GM19025 (cell line): ENCODE results near the gene FAM124A.

Experiments used
- ATAC-seq: cut with Tn5 transposase; IDR thresholded peaks from one replicate; pipeline ENCODE4 v1.9.1; 2021; ENCODE audit warnings: mild to moderate bottlenecking, low read depth, moderate library complexity; ENCODE audit not compliant: unreplicated experiment

FAM124A gene

DNA sequence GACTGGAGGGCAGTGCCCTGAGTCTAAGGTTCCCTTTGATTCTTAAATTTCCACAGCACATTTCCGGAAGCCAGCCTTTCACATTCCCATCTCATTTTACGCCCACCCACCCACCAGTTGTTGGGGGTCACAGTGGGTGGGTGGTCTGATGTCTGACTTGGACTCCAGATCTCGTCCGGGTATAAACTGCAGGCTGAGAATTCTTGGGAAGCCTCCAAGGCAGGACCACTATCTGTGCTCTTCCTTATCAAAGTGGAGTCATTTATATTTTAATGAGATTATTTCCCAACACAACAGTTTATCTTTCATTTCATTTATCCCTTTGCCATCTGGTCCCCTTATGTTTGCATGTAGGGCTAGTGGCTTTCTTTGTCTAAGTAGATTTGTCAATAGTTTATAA lies 3.6 kb upstream of the FAM124A start:
- no peak for ATAC-seq

DNA sequence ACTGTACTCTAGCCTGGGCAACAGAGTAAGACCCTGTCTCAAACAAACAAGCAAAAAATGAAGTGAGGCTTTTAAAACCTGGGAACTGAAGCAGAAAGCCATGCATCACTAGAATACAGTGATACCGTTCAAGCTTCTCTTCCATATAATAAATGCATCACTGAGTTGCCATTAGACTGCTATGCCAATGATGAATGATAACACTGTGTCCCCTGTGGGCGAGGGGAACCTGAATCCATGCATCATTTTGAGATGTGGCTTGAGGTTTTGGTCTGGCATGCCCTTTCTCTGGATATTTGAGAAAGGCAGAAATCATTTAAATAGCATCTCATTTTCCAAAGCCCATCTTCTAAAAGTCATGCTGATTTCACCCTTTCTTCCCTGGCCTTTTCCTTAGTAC lies 1.5 kb upstream of the FAM124A start:
- ATAC-seq, result no peak

DNA sequence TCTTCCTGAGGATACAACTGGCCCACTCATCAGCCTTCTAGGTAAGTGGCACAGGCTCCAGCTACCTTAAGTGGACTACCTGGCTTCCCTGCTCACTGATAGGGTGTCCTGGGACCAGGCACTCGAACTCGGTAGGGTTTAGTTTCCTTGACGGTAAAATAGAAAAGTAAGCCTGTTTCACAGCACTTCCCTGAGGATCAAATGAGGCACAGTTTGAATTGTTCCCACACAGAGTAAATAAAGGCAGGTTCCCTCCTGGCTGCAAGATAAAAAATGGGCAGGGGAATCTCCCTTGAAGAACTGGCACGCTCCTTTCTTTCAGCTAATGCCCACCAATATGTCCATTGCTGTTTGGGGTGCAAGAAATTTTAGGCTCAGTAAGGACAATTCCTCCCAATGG lies 1.1 kb upstream of the FAM124A start:
- ATAC-seq, result no peak

DNA sequence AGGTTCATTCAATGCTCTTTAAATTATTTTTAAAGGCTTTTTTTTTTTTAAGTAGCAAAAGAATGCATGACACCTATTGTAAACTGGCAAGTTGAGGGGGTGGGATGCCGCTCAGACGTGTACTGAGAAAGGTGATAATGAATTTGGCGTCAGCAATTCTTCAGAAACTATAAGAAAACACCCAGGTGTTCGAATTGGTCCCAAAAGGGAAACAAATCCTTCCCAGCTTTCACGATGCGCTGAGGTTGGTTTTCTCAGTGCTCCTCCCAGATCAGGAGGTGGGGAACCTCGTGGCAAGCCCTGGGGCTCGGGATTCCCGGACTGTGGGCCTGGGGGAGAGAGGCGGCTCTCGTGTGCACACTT lies 543 bp upstream of the FAM124A start:
- no peak for ATAC-seq

DNA sequence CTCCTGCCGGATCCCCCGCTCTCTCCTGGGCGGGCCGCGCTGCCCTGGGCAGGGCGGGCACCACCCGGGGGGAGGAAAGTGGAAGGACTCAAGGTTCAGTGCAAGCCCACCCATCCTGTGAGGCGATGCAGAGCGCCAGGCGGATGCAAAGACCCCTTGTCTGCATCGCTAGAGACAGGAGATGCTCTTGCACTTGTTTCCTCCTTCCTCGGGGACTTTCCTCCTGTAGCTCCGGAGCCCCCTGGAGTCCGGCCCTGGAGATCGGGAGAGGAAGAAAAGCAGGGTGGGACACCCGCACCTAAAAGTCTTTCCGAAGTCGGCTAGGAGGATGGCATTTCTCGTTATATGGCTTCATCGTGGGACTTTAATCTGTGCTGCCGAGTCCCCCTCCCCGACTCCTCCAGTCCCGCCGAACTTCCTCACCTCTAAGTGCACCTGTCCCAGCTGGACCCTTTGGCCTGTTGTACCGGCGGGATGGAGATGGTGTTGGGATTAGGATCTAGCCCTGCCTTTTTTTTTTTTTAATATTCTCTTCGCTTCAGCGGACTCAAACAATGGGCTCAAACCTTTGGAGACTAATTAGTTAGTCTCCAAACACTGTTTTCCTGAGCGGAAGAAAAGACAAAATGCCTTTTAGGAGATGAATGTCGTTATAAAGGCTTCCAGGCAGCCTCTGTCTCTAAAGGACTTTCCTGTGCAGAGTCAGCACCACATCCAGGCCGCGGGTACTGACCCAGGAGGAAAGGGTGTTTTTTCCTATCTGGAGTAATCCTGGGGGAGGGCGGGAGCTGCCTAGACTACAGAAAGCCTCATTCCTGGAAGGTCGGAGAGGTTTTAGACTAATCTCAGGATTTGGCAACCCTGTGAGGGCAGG lies 725 bp downstream of the FAM124A start:
- ATAC-seq, result no peak

DNA sequence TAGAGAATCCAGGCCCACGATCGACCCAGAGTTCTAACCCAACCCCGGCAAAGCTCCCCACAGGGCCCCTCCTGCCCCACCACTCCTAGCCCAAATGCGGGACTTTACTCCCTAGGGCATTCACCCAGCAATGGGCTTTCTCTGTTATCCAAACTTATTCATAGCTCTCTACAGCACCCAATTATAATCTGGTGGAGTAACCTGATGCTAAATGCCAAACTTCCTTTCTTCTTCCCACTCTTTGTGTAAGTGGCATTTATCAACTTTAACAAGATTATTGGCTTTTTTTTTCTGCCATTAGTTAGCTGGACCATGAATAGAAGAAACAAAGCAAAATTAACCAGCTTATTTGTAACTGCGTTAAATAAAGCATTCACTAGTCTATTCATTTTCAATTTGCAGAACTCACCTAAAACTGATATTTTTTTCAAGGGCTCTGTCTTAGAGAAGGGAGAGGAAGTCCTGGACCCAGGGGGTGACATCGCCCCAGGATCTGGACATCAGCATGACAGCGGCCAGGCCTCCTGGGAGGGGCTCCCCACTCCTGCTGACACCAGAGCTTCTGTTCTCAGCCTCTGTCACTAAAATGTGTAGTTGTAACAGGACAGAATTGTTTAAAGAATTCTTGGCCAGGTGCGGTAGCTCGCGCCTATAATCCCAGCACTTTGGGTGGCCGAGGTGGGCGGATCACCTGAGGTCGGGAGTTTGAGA lies 1.5 kb downstream of the FAM124A start:
- ATAC-seq, result no peak

DNA sequence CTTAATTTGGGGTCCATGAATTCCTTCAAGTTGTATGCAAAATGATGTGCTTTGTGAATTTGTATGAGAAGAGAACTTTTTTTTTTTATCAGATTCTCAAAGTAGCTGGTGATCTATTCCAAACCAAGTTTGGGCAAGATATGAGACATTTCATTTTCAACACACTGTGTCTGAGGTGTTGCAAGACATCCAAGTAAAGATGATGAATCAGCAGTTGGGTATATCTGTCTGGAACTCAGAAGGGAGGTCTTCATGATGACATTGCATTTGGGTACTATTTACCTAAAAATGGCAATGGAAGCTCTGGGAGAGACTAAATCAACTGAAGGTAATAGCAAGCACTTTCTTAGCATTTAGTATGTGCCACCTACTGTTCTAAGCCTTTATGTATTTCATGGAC lies 2.8 kb downstream of the FAM124A start:
- no peak for ATAC-seq

DNA sequence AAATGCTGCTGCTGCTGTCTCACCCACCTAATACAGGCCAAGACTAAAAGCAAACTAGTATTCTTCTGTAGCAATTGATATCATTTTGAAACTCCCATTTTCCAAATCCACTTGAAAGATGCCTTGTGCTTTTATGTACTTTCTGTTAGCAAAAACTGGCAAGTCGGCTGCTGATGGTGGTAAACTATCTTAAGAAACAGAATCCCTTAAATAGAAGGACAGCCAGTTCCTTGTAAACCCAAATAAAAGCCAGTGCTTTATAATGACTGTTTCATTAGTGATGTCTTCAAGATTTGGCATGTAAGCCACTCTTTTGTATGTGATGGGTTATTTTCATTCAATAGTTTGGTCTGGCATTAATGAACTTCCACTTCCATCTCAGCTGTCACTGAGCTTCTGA lies 5.2 kb downstream of the FAM124A start:
- no peak for ATAC-seq

DNA sequence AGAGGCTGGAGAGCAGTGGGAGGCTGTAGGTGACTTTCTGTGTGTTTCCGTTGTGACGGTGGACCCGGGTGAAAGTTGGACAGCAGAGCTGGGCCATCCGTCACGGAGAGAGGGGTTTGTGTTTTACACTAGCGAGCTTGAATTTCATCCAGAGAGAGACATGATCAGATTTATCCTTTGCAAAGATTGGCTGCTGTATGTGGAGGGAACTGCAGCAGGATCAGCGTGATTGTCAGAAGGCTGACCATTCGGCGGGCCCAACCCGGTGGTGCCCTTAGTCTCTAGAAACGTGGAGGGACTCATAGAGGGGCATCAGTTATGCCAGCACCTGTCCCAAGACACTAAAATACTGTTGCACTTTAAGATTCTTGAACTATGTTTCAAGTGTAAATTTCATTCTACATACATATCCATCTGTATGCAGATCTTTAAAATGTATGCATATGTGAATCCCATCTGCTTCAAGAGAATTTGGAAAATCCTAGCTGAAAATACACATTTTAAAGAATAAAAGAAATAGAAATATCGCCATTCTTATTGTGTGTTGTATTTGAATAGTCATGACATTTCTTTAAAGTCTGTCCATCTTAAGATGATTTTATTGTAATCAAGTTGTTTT lies 7.0 kb downstream of the FAM124A start:
- no peak for ATAC-seq

DNA sequence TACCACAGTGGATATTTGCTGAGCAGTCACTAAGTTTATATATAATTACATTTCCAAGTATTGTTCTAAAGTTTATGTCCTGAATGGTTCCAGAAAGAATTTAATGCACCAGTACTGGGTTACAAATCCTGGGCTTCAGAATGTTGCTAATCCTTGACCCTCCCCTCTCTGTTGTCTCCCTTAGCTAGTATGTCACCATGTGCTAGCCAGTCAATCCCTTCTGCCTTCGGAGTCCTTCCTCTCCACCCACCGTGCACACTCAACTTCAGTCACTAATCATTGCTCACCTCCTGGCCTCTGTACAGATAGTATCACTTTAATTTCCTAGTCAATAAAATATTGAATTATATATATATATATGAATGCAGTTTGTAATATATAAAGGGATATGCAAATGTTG lies 7.5 kb downstream of the FAM124A start:
- no peak for ATAC-seq

DNA sequence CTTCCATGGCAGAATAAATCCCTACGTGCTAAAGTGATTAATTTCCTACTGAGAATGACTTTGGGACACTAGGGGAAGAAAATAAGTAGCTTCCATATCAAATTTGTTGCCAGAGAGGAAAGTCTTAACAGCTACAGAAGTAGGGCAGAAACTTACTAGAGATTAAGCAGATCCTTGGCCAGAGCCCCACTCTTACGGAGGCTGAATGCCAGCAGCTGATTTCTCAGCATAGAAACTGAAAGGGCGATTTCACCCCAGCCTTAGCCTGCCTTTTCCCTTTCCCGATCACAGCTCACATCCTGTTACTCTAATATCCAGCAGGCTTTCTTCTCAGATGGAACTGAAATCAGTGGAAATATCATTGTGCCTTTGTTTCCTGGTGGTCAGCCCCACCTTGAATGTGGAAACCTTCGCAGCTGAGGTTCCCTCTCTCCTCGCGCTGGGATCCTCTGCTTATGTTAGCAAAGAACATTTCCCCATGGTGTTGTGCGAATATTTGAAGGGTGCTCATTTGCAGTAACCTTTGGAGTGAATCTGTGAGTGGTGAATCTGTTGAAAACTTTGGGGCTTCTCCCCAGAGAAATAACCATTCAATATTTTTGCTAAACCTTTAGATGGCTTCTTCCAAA lies 8.4 kb downstream of the FAM124A start:
- ATAC-seq, result no peak

DNA sequence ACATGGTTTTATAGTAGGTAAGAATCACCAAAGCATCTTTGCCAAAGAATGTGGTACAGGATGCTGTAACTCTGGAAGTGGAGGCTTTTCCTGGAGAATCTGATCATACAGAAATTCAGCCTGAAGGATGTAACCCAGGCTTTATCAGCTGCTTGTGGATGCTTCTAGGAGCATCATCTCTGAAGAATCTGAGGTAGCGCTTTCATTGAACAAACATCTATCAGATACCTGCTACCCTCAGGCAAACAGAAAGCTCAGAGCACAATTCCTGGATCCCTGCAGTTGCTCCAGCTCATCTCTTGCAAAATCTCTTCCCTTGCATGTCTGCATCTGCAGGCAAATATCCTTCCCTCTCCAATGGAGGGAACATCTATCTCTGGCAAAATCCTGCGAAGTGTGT lies 9.3 kb downstream of the FAM124A start:
- no peak for ATAC-seq

DNA sequence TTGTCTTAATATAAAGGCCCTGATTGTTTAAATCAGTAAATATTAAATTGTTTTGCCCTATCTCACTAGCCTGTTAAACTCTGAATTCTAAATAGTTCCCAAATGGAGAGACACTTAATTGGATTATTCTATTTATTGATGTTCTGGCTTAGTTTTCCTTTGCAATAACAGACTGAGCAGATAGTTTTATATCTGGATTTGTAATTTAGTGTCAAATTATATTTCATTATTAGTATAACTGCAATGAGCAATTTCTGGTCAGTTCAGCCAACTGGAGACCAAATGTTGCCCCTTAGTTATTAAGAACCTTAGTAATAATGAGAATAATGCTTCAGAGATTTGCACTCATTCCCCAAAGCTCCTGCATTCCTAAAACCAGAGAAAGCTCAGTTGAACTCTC lies 10.1 kb downstream of the FAM124A start:
- no peak for ATAC-seq

DNA sequence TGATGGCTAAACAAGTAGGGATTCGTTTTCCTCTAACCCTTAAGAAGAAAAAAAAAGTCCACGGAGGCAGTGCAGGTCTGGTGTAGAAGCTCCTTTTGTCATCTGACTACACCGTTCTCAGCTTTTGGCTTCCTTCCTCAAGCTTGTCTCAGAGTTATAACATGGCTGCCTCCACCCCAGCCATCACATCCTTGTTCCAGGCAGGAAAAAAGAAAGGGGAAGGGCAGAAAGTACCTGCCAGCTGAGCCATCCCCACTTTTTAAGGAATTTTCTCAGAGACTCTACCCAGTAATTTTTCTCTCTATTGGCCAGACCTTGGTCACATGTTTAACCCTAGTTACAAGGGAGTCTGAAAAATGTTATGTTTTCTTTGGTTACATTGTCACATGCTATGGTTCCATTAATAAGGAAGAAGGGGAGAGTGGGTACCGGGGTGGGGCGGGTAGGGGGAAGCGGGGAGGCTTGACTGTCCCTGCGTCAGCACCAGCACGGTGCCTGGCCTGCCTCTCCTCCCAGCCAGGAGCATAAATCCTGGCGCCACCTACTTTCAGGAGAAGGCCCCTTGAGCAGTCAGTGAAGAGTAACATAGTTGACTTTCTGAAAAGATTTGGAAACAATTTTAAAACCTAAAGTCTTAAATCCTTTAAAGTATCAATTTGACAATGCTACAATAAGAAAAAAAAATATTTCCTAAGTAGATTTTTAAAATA lies 11.1 kb downstream of the FAM124A start:
- no peak for ATAC-seq

DNA sequence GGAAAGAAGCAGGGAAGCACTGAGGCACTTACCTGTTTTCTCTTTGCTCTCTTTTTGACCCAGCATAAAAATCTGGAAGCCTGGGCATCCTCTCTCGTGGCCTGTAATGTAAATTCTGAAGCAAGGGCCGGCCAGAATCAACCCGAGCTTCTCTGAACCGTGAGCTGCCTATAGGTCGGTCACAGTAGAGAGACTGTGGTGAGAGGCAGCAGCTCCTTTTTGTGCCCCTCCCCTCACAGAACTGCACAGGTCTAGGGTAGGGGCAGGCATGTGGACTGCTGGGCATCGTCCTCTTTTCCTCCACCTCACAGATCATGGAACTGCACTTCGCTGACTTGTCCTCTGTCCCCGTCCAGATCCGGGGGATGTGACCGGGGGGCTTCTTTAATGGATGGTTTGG lies 12.5 kb downstream of the FAM124A start:
- no peak for ATAC-seq

DNA sequence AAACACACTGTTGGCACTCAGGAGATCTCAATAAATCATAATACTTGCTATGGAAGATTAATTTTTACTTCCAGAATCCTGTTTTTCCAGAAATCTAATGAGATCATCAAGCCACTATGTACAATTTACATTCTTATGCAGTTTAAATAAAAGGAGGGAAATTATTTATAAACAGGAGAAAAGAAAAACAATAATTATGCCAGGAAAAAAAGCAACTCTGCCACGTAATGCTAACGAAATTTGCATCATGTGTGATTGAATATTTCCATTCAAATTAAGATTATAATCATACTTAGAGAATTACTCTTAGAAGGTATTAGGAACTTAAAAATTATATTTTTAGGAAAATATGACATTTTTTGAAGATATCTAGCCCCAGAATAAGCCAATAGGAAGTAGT lies 13.0 kb downstream of the FAM124A start:
- no peak for ATAC-seq

DNA sequence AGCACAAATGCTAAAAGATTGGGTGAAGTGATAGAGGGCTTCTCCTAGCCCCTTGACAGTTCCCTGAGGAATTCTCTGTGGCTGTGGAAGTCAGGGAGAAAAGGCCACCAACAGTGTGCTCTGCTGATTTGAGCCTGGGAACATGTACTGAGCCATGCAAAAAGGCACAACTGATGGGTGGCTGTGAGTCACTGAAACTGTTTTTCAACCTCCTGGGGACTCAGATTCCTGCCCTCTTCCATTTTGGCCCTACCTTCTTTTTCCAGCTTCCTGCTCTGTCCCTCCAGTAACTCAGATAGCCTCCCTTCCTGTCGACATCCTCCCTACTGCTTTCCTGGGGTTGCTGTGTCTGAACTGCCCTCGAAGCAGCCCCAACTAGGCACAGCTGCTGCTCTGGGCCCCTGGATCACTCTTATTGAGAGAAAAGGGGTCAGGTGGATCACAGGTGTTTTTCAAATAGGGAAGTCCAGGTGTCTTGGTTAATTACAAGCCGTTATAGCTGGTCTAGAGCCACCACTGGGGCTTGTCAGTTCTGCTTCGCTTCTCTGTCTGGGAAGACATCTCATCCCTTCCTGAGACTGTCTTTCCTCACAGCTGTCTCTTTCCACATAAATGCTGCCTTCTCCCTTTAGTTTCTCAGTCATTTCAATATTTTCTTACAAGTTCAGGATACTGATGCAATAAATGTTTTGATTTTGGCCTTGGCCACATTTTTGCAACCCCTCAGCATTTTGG lies 13.7 kb downstream of the FAM124A start:
- ATAC-seq, result no peak

DNA sequence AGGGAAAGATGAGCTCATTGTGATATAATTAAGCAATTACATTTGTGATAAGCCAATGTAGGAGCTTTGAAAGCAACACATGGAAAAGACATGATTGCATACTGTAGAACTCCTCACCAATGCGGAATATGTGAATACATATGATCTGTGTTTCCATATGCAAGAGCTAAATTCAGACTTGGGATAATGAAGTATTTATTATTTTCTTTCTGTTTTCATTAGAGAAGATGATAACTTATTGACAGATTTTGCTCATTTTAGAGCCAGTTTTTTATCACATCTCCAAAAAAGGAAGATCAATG lies 14.2 kb downstream of the FAM124A start:
- ATAC-seq, result no peak

DNA sequence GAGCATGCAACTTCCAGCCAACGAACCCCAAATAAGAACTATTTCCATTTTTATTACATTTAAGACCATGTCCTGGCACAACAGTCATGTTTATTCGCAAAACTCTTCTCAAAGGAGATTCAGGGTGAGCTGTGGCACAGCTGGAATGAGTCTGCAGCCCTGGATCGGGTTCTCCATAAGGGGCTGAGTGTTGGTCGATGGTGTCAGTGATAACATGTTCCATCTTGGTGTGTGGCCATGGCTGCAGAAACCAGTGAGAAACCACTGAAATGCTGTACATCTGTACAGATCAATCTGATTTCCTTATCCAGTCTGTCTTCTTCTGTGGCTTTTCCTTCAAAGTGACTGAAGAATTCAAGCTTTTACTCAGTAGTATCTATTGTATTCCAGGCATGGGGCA lies 15.2 kb downstream of the FAM124A start:
- no peak for ATAC-seq

DNA sequence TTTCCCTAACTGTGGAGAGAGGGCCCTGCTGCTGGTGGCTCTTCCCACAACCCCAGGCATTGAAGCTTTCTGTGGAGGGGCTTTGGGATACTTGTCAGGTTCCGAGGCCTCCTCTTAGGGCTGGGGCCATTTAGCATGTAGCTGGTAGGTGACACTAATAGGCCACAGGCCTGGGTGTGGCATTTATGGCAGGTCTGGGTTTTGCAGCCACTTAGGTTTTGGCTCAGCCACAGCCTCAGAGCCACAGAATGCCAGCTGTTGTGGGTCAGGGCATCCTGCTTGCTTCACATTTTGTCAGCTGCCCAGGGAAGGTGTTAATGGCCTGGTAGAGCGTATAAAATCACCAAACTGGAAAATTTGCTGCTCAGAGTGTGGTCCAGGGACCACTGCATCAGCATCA lies 15.7 kb downstream of the FAM124A start:
- ATAC-seq, result no peak
